Astrocyte (in vitro differentiated cells and primary cell): ENCODE data around the gene CEP290. TPM values are rescaled to one million over a fixed set of nuclear protein-coding genes. Genes with fewer than 3 reads are reported as not detected.
A peak's percentile ranks its signal among the peaks of the same experiment; 100 is the strongest.
"Not testable (repeated sequence)": the region's sequence is repeated elsewhere in the genome, so short reads cannot be mapped to it uniquely, and the experiment has no call there.

Experiments used
- DNase-seq: peaks from one replicate; pipeline ENCODE4 v3.0.0-alpha.2; 2010; ENCODE audit warnings: low read depth
- FAIRE-seq: peaks from 2 replicates; lab custom pipeline; 2011; peaks lifted over from hg19 to GRCh38; lab: Jason Lieb, UNC
- H2AFZ ChIP-seq: 2 replicates; pipeline ENCODE4 v1.6.0; 2012; ENCODE audit warnings: low read depth, low read length, inconsistent platforms
- H3K27ac ChIP-seq: 2 replicates; pipeline ENCODE4 v1.5.1; 2011; ENCODE audit warnings: low read depth, low read length, inconsistent platforms
- H3K27me3 ChIP-seq: 2 replicates; pipeline ENCODE4 v1.6.0; 2011; ENCODE audit warnings: low read length, inconsistent platforms; ENCODE audit not compliant: insufficient read depth
- H3K36me3 ChIP-seq: 2 replicates; pipeline ENCODE4 v1.5.1; 2011; ENCODE audit warnings: low read length, inconsistent platforms; ENCODE audit not compliant: insufficient read depth
- H3K4me1 ChIP-seq: 2 replicates; pipeline ENCODE4 v1.5.1; 2011; ENCODE audit warnings: low read length, inconsistent platforms; ENCODE audit not compliant: insufficient read depth
- H3K4me2 ChIP-seq: 2 replicates; pipeline ENCODE4 v1.6.0; 2012; ENCODE audit warnings: low read length, inconsistent platforms
- H3K4me3 ChIP-seq: 2 replicates; pipeline ENCODE4 v1.5.1; 2011; ENCODE audit warnings: low read depth, mild to moderate bottlenecking, low read length, inconsistent platforms; ENCODE audit not compliant: insufficient read depth
- H3K79me2 ChIP-seq: 2 replicates; pipeline ENCODE4 v1.6.0; 2012; ENCODE audit warnings: mild to moderate bottlenecking, low read length, inconsistent platforms; ENCODE audit not compliant: insufficient read depth
- H3K9ac ChIP-seq: 2 replicates; pipeline ENCODE4 v1.6.0; 2012; ENCODE audit warnings: mild to moderate bottlenecking, low read length, inconsistent platforms
- H3K9me3 ChIP-seq: 2 replicates; pipeline ENCODE4 v1.5.1; 2012; ENCODE audit warnings: low read depth, mild to moderate bottlenecking, low read length, inconsistent platforms; ENCODE audit not compliant: insufficient read depth
- H4K20me1 ChIP-seq: 2 replicates; pipeline ENCODE4 v1.6.0; 2012; ENCODE audit warnings: low read length, inconsistent platforms; ENCODE audit not compliant: insufficient read depth
- H3K27ac Mint-ChIP-seq: one replicate; pipeline ENCODE4 v1.8.0; 2021; ENCODE audit warnings: mild to moderate bottlenecking, mixed read lengths; ENCODE audit not compliant: unreplicated experiment
- H3K27me3 Mint-ChIP-seq: one replicate; pipeline ENCODE4 v1.8.0; 2021; ENCODE audit warnings: low read depth, mixed read lengths; ENCODE audit not compliant: unreplicated experiment
- H3K36me3 Mint-ChIP-seq: one replicate; pipeline ENCODE4 v1.8.0; 2021; ENCODE audit warnings: low read depth, mixed read lengths; ENCODE audit not compliant: unreplicated experiment
- H3K4me1 Mint-ChIP-seq: one replicate; pipeline ENCODE4 v1.8.0; 2021; ENCODE audit warnings: low read depth, mixed read lengths; ENCODE audit not compliant: unreplicated experiment
- H3K4me3 Mint-ChIP-seq: one replicate; pipeline ENCODE4 v1.8.0; 2021; ENCODE audit warnings: mild to moderate bottlenecking, moderate library complexity, mixed read lengths; ENCODE audit not compliant: unreplicated experiment
- H3K9me3 Mint-ChIP-seq: one replicate; pipeline ENCODE4 v1.8.0; 2021; ENCODE audit warnings: mild to moderate bottlenecking, mixed read lengths; ENCODE audit not compliant: unreplicated experiment
- CTCF ChIP-seq: IDR thresholded peaks from 2 replicates; pipeline ENCODE4 v1.5.1; 2011; ENCODE audit warnings: low read depth, mild to moderate bottlenecking, inconsistent platforms, low read length, moderate library complexity; ENCODE audit not compliant: insufficient read depth
- EZH2 ChIP-seq: IDR thresholded peaks from 2 replicates; pipeline ENCODE4 v1.6.1; 2012; ENCODE audit warnings: mild to moderate bottlenecking, low read length, inconsistent platforms; ENCODE audit not compliant: insufficient read depth
- total RNA-seq: library from RNA; stranded (reverse); gene quantifications from 2 replicates; pipeline ENCODE4 v1.2.1, GENCODE V29; 2021

CEP290 gene
- total RNA-seq, 1 donor from 2014 or later = 20.1 TPM

- Histone ChIP-seq H4K20me1 (no peaks in the 10 kb centered on the region), H3K79me2 (peaks cover 42% of the 10 kb centered on the region), H3K4me3 (peak overlapping the region; percentile 90), H3K4me1 (no peaks in the 10 kb centered on the region), H3K9me3 (no peaks in the 10 kb centered on the region), H3K36me3 (no peaks in the 10 kb centered on the region), H3K4me2 (peak overlapping the region; percentile 93), H2AFZ (peak overlapping the region; percentile 96), H3K27ac (peak overlapping the region; percentile 77), H3K27me3 (no peaks in the 10 kb centered on the region), H3K9ac (peak overlapping the region; percentile 92)
- H3K9me3 Mint-ChIP-seq = no peaks in the 10 kb centered on the region
- peak overlapping the region; percentile 92 for H3K27ac Mint-ChIP-seq
- peaks cover 3% of the 10 kb centered on the region for H3K36me3 Mint-ChIP-seq
- FAIRE-seq (no peak), DNase-seq (no peak)
- TF ChIP-seq CTCF = no peak
- H3K4me1 Mint-ChIP-seq = peaks cover 12% of the 10 kb centered on the region
- no peaks in the 10 kb centered on the region for H3K27me3 Mint-ChIP-seq
- peak overlapping the region; percentile 96 for H3K4me3 Mint-ChIP-seq
Observed at GRCh38 chr12:88141425-88141773, 489 bp downstream of the CEP290 start.

GRCh38 chr12:88139711-88140110 lies 2.2 kb downstream of the CEP290 start:
- not testable (repeated sequence) for H3K36me3 ChIP-seq, H3K36me3 Mint-ChIP-seq, H3K27me3 Mint-ChIP-seq, H3K9ac ChIP-seq, H3K4me2 ChIP-seq, FAIRE-seq, H3K27ac Mint-ChIP-seq, H3K27me3 ChIP-seq, H3K4me1 Mint-ChIP-seq, H2AFZ ChIP-seq, H4K20me1 ChIP-seq, H3K4me3 Mint-ChIP-seq, H3K27ac ChIP-seq, H3K9me3 Mint-ChIP-seq, H3K4me3 ChIP-seq, H3K9me3 ChIP-seq, DNase-seq, H3K4me1 ChIP-seq
- H3K79me2 ChIP-seq = peaks cover 26% of the 10 kb centered on the region

DNA sequence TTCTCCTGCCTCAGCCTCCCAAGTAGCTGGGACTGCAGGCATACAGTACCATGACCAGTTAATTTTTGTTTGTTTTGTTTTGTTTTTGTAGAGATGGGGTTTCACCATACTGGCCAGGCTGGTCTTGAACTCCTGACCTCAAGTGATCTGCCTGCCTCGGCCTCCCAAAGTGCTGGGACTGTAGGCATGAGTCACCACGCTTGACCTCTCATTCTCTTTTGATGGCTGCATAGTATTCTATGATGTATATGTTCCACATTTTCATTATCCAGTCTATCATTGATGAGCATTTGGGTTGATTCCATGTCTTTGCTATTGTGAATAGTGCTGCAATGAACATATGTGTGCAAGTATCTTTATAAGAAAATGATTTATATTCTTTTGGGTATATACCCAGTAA lies 8.7 kb downstream of the CEP290 start:
- not testable (repeated sequence) for H3K4me1 Mint-ChIP-seq, H3K36me3 ChIP-seq, H3K9me3 Mint-ChIP-seq, H4K20me1 ChIP-seq, H3K36me3 Mint-ChIP-seq, DNase-seq, H3K4me3 Mint-ChIP-seq, H3K4me2 ChIP-seq, H3K4me3 ChIP-seq, H3K27me3 Mint-ChIP-seq, H2AFZ ChIP-seq, H3K27me3 ChIP-seq, H3K27ac ChIP-seq, H3K79me2 ChIP-seq, H3K9me3 ChIP-seq, H3K27ac Mint-ChIP-seq, H3K9ac ChIP-seq, FAIRE-seq, H3K4me1 ChIP-seq

- Mint-ChIP-seq H3K4me3 (no peak overlapping the region), H3K27ac (peak overlapping the region; percentile 59), H3K4me1 (peaks cover 3% of the 10 kb centered on the region), H3K27me3 (no peaks in the 10 kb centered on the region), H3K9me3 (no peaks in the 10 kb centered on the region), H3K36me3 (peaks cover 4% of the 10 kb centered on the region)
- Histone ChIP-seq H4K20me1 (no peaks in the 10 kb centered on the region), H3K79me2 (no peaks in the 10 kb centered on the region), H3K9me3 (no peaks in the 10 kb centered on the region), H3K9ac (no peak overlapping the region), H3K4me2 (no peak overlapping the region), H3K27me3 (no peaks in the 10 kb centered on the region), H3K4me1 (no peaks in the 10 kb centered on the region), H3K36me3 (peaks cover 10% of the 10 kb centered on the region), H2AFZ (no peak overlapping the region), H3K27ac (no peak overlapping the region), H3K4me3 (no peak overlapping the region)
- TF ChIP-seq CTCF = no peak
- no peak for TF ChIP-seq EZH2
- no peak for FAIRE-seq
- DNase-seq = no peak
Observed at GRCh38 chr12:88132392-88132791, 9.5 kb downstream of the CEP290 start.
